HepG2 (cell line): ENCODE results near the gene MAP3K20. TPM values are rescaled to one million over a fixed set of nuclear protein-coding genes. Genes with fewer than 3 reads are reported as not detected.

Source experiments
- EZH2 ChIP-seq: conservative IDR thresholded peaks from 2 replicates; pipeline ENCODE4 v1.6.1; 2012; ENCODE audit warnings: mild to moderate bottlenecking, low read depth, low read length, moderate library complexity
- GABPB1 ChIP-seq: IDR thresholded peaks from 2 replicates; pipeline ENCODE4 v1.6.1; 2016; ENCODE audit warnings: mild to moderate bottlenecking, missing genetic modification reagents, moderate library complexity, missing compliant biosample characterization
- HMG20B ChIP-seq: conservative IDR thresholded peaks from 2 replicates; pipeline ENCODE4 v1.6.1; 2016; ENCODE audit warnings: missing genetic modification reagents, missing compliant biosample characterization
- KLF16 ChIP-seq, 2 experiments: sonication (generic) in 1 of 2; formaldehyde crosslinking in 1 of 2; IDR thresholded peaks; 2 replicates each; pipeline versions ENCODE4 v1.6.1 to v1.8.0; 2016 to 2023; ENCODE audit warnings: missing genetic modification reagents in 2 of 2, missing compliant biosample characterization in 1 of 2
- KLF6 ChIP-seq: IDR thresholded peaks from 2 replicates; pipeline ENCODE4 v1.8.0; 2016; ENCODE audit warnings: missing biosample characterization, missing genetic modification reagents
- KMT2A ChIP-seq: sonication (generic); formaldehyde crosslinking; IDR thresholded peaks from 2 replicates; pipeline ENCODE4 v1.4.0; 2020; ENCODE audit warnings: missing genetic modification reagents
- MIER3 ChIP-seq: IDR thresholded peaks from 2 replicates; pipeline ENCODE4 v1.6.1; 2016; ENCODE audit warnings: missing compliant biosample characterization, borderline replicate concordance
- NR3C1 ChIP-seq: sonication (generic); formaldehyde crosslinking; IDR thresholded peaks from 2 replicates; pipeline ENCODE4 v1.4.0; 2020; ENCODE audit warnings: missing genetic modification reagents
- PHF8 ChIP-seq: sonication (generic); formaldehyde crosslinking; IDR thresholded peaks from 2 replicates; pipeline ENCODE4 v1.5.0; 2020; ENCODE audit warnings: missing genetic modification reagents
- SIN3A ChIP-seq: IDR thresholded peaks from 2 replicates; pipeline ENCODE4 v1.6.1; 2011; ENCODE audit warnings: low read depth, mild to moderate bottlenecking, control low read depth, low read length, borderline replicate concordance
- TAF1 ChIP-seq: sonication (generic); formaldehyde crosslinking; IDR thresholded peaks from 2 replicates; pipeline ENCODE4 v1.4.0; 2020; ENCODE audit warnings: missing genetic modification reagents
- U2AF1 ChIP-seq: fragments of 200-400 bp; formaldehyde crosslinking; optimal IDR thresholded peaks from 2 replicates; pipeline ENCODE3; 2017; ENCODE audit warnings: mild to moderate bottlenecking, low read depth, low read length
- ZBTB7B ChIP-seq: sonication (generic); formaldehyde crosslinking; IDR thresholded peaks from 2 replicates; pipeline ENCODE4 v1.4.0; 2020; ENCODE audit warnings: missing genetic modification reagents
- ZFP62 ChIP-seq: sonication (generic); formaldehyde crosslinking; IDR thresholded peaks from 2 replicates; pipeline ENCODE4 v1.4.0; 2020; ENCODE audit warnings: missing genetic modification reagents
- ZNF382 ChIP-seq: sonication (generic); formaldehyde crosslinking; IDR thresholded peaks from 2 replicates; pipeline ENCODE4 v1.5.0; 2020; ENCODE audit warnings: missing genetic modification reagents, mild to moderate bottlenecking, borderline replicate concordance
- ZNF407 ChIP-seq: sonication (generic); formaldehyde crosslinking; IDR thresholded peaks from one replicate; pipeline ENCODE4 v1.5.1; 2020; ENCODE audit warnings: mild to moderate bottlenecking, missing genetic modification reagents; ENCODE audit errors: not compliant biosample characterization
- ZNF530 ChIP-seq: sonication (generic); formaldehyde crosslinking; IDR thresholded peaks from 2 replicates; pipeline ENCODE4 v1.5.0; 2020; ENCODE audit warnings: low read depth, mild to moderate bottlenecking, missing genetic modification reagents
- ZNF678 ChIP-seq: sonication (generic); formaldehyde crosslinking; IDR thresholded peaks from 2 replicates; pipeline ENCODE4 v1.4.0; 2020; ENCODE audit warnings: mild to moderate bottlenecking, missing genetic modification reagents
- ZNF839 ChIP-seq: sonication (generic); formaldehyde crosslinking; IDR thresholded peaks from 2 replicates; pipeline ENCODE4 v1.4.0; 2020; ENCODE audit warnings: missing genetic modification reagents, mild to moderate bottlenecking, borderline replicate concordance
- ZNF883 ChIP-seq: sonication (generic); formaldehyde crosslinking; IDR thresholded peaks from 2 replicates; pipeline ENCODE4 v1.5.1; 2020; ENCODE audit warnings: mild to moderate bottlenecking, missing genetic modification reagents; ENCODE audit errors: not compliant biosample characterization
- polyA plus RNA-seq, 8 experiments: library from polyadenylated mRNA; depleted of rRNA in 3 of 8; stranded (reverse) in 7 of 8; unstranded in 1 of 8; fragments of >200 nt; fragmentation: Illumina TruSeq in 4 of 8; extraction: Trizol in 4 of 8; gene quantifications; 2 replicates each; pipeline versions ENCODE4 v1.2.1 to v1.2.3, GENCODE V29; 2011 to 2016; ENCODE audit warnings: low read depth in 4 of 8, missing spikeins in 1 of 8, mixed read lengths in 1 of 8; ENCODE audit not compliant: insufficient read depth in 1 of 8
- total RNA-seq, 5 experiments: library from RNA; depleted of rRNA; stranded (reverse); fragments of >200 nt; fragmentation: Illumina TruSeq; extraction: Trizol; gene quantifications; 2 replicates each; pipeline ENCODE4 v1.2.3, GENCODE V29; 2016; ENCODE audit warnings: low read depth in 1 of 5
- TF ChIP-seq, protein P1 (sequence below): sonication (generic); formaldehyde crosslinking; IDR thresholded peaks from 2 replicates; pipeline ENCODE4 v1.8.0; 2022; ENCODE audit warnings: mild to moderate bottlenecking, missing genetic modification reagents

The MAP3K20 gene
- total and polyA plus RNA-seq, 2 of the 13 experiments (the other 11 are each of a cell fraction or from before 2014, with no cell fraction given), result 5.2 to 13.5 TPM

GRCh38 chr2:173076581-173077345 lies 1.1 kb downstream of the MAP3K20 start (continued):
- TF ChIP-seq GABPB1 (no peak; the same call in 1 of the 2 replicates), HMG20B (CRISPR knock-in tag) (no peak), ZNF407 (CRISPR knock-in tag) (peak; percentile 44), ZBTB7B (CRISPR knock-in tag) (peak; percentile 53; the same call in 1 of the 2 replicates), KLF16 (CRISPR knock-in tag; IDR thresholded peaks at IDR 0.05) (peak in 1 of 2 experiments; percentile 12; a peak in 1 of 4 replicates), EZH2 (no peak), NR3C1 (CRISPR knock-in tag) (no peak), ZNF678 (CRISPR knock-in tag) (no peak), KMT2A (CRISPR knock-in tag) (peak; percentile 10; the same call in 1 of the 2 replicates), PHF8 (CRISPR knock-in tag) (peak; percentile 53), TAF1 (CRISPR knock-in tag) (peak; percentile 1; the same call in 1 of the 2 replicates), KLF6 (CRISPR knock-in tag) (0 out of 2 replicates have a peak, but pooled peaks have one; percentile 28), MIER3 (CRISPR knock-in tag) (0 out of 2 replicates have a peak, but pooled peaks have one; percentile 23), ZNF530 (CRISPR knock-in tag) (no peak), ZFP62 (CRISPR knock-in tag) (no peak), ZNF382 (CRISPR knock-in tag) (no peak), U2AF1 (no peak), SIN3A (peak; percentile 23; the same call in 1 of the 2 replicates), ZNF883 (CRISPR knock-in tag) (peak; percentile 36), ZNF839 (CRISPR knock-in tag) (peak; percentile 42; the same call in 1 of the 2 replicates)
- TF ChIP-seq, protein P1, sequence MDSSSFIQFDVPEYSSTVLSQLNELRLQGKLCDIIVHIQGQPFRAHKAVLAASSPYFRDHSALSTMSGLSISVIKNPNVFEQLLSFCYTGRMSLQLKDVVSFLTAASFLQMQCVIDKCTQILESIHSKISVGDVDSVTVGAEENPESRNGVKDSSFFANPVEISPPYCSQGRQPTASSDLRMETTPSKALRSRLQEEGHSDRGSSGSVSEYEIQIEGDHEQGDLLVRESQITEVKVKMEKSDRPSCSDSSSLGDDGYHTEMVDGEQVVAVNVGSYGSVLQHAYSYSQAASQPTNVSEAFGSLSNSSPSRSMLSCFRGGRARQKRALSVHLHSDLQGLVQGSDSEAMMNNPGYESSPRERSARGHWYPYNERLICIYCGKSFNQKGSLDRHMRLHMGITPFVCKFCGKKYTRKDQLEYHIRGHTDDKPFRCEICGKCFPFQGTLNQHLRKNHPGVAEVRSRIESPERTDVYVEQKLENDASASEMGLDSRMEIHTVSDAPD (CRISPR knock-in tag), result no peak
